ENCODE results near the gene YARS1. TPM values are rescaled to one million over a fixed set of nuclear protein-coding genes. Genes with fewer than 3 reads are reported as not detected.

Gene YARS1
- total and polyA plus RNA-seq, 4 donors, result 31.6 to 94.0 (median 52.6) TPM

DNA sequence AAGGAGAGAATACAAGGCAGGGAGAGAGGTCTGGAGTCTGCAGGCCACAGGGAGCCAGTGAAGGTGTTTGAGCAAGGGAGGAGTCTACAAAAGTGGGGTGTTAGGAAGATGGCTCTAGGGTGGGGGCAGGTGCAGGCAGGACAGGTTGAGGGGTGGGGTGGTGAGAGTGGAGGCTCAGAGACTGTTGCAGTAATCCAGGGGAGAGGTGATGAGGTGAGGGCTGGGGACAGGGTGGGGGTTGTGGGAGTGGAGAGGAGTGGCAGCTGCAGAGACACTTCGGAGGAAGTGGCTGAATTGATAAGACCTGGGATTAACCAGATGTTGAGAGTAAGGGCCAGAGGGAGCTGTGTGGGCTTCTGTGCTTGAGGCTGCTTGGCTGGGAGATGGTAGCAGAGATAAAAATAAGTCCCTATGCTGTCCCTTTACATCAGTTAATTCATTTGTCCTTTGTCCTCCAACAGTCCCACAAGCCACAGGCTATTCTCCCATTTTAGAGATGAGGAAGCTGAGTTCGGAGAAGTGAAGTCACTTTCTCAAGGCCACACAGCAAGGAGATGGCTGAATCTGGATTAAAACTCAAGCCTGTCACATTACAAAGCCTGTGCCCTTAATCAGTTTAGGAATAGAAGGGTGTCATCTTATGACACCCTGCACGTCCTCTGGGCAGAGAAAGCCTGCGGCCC, 59.8 kb downstream of the YARS1 start:
- no peaks in the 10 kb centered on the region for H3K9me3 ChIP-seq (ENCODE audit: control insufficient read depth in 4 of 4, low read length in 3 of 4)
- no peaks in the 10 kb centered on the region for H3K27me3 ChIP-seq (ENCODE audit: control insufficient read depth in 4 of 4, insufficient read depth in 4 of 4, low read length in 3 of 4)
- 87% methylated on average over 4 of the region's 4 CpGs for WGBS
- H3K9ac ChIP-seq (ENCODE audit: low read depth in 1 of 2, low read length in 2 of 2), result no peak overlapping the region
- DNase-seq (ENCODE audit: low spot score), result no peak
- no peak overlapping the region for H3K27ac ChIP-seq (ENCODE audit: low read depth in 1 of 2, low read length in 2 of 2)
- H3K36me3 ChIP-seq (ENCODE audit: control insufficient read depth in 4 of 4, insufficient read depth in 3 of 4, low read depth in 1 of 4, low read length in 3 of 4), result no peaks in the 10 kb centered on the region
- peaks cover 14 to 32% (median 20%) of the 10 kb centered on the region in 4 donors for H3K4me1 ChIP-seq (ENCODE audit: control insufficient read depth in 4 of 4, insufficient read depth in 4 of 4, low read length in 3 of 4)
- TF ChIP-seq, protein P1, sequence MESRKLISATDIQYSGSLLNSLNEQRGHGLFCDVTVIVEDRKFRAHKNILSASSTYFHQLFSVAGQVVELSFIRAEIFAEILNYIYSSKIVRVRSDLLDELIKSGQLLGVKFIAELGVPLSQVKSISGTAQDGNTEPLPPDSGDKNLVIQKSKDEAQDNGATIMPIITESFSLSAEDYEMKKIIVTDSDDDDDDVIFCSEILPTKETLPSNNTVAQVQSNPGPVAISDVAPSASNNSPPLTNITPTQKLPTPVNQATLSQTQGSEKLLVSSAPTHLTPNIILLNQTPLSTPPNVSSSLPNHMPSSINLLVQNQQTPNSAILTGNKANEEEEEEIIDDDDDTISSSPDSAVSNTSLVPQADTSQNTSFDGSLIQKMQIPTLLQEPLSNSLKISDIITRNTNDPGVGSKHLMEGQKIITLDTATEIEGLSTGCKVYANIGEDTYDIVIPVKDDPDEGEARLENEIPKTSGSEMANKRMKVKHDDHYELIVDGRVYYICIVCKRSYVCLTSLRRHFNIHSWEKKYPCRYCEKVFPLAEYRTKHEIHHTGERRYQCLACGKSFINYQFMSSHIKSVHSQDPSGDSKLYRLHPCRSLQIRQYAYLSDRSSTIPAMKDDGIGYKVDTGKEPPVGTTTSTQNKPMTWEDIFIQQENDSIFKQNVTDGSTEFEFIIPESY (IDR thresholded peaks at IDR 0.05), result no peak
- TF ChIP-seq JUND (IDR thresholded peaks at IDR 0.05) (no peak), FOXA2 (IDR thresholded peaks at IDR 0.05) (no peak), RXRA (IDR thresholded peaks at IDR 0.05) (no peak), RAD21 (IDR thresholded peaks at IDR 0.05) (no peak), YY1 (IDR thresholded peaks at IDR 0.05) (no peak), TAF1 (conservative IDR thresholded peaks at IDR 0.05) (no peak), HNF4G (IDR thresholded peaks at IDR 0.05) (no peak), SP1 (IDR thresholded peaks at IDR 0.05) (no peak), NR2F2 (IDR thresholded peaks at IDR 0.05) (no peak), GABPA (IDR thresholded peaks at IDR 0.05 in 1 of 2, conservative IDR thresholded peaks at IDR 0.05 in 1 of 2) (no peak), EGR1 (IDR thresholded peaks at IDR 0.05; ENCODE audit: low read depth in 2 of 2) (no peak), FOXA1 (IDR thresholded peaks at IDR 0.05) (no peak)
- TF ChIP-seq, protein P2, sequence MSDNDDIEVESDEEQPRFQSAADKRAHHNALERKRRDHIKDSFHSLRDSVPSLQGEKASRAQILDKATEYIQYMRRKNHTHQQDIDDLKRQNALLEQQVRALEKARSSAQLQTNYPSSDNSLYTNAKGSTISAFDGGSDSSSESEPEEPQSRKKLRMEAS (IDR thresholded peaks at IDR 0.05), result no peak
- TF ChIP-seq, protein P3, sequence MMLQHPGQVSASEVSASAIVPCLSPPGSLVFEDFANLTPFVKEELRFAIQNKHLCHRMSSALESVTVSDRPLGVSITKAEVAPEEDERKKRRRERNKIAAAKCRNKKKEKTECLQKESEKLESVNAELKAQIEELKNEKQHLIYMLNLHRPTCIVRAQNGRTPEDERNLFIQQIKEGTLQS (IDR thresholded peaks at IDR 0.05), result no peak
- TF ChIP-seq, protein P4, sequence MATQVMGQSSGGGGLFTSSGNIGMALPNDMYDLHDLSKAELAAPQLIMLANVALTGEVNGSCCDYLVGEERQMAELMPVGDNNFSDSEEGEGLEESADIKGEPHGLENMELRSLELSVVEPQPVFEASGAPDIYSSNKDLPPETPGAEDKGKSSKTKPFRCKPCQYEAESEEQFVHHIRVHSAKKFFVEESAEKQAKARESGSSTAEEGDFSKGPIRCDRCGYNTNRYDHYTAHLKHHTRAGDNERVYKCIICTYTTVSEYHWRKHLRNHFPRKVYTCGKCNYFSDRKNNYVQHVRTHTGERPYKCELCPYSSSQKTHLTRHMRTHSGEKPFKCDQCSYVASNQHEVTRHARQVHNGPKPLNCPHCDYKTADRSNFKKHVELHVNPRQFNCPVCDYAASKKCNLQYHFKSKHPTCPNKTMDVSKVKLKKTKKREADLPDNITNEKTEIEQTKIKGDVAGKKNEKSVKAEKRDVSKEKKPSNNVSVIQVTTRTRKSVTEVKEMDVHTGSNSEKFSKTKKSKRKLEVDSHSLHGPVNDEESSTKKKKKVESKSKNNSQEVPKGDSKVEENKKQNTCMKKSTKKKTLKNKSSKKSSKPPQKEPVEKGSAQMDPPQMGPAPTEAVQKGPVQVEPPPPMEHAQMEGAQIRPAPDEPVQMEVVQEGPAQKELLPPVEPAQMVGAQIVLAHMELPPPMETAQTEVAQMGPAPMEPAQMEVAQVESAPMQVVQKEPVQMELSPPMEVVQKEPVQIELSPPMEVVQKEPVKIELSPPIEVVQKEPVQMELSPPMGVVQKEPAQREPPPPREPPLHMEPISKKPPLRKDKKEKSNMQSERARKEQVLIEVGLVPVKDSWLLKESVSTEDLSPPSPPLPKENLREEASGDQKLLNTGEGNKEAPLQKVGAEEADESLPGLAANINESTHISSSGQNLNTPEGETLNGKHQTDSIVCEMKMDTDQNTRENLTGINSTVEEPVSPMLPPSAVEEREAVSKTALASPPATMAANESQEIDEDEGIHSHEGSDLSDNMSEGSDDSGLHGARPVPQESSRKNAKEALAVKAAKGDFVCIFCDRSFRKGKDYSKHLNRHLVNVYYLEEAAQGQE (IDR thresholded peaks at IDR 0.05), result no peak
- TF ChIP-seq, protein P5, sequence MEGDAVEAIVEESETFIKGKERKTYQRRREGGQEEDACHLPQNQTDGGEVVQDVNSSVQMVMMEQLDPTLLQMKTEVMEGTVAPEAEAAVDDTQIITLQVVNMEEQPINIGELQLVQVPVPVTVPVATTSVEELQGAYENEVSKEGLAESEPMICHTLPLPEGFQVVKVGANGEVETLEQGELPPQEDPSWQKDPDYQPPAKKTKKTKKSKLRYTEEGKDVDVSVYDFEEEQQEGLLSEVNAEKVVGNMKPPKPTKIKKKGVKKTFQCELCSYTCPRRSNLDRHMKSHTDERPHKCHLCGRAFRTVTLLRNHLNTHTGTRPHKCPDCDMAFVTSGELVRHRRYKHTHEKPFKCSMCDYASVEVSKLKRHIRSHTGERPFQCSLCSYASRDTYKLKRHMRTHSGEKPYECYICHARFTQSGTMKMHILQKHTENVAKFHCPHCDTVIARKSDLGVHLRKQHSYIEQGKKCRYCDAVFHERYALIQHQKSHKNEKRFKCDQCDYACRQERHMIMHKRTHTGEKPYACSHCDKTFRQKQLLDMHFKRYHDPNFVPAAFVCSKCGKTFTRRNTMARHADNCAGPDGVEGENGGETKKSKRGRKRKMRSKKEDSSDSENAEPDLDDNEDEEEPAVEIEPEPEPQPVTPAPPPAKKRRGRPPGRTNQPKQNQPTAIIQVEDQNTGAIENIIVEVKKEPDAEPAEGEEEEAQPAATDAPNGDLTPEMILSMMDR (IDR thresholded peaks at IDR 0.05; ENCODE audit: low read depth, low read length, missing input control), result no peak
- no peak overlapping the region for H3K4me3 ChIP-seq (ENCODE audit: low read depth in 1 of 3, low read length in 3 of 3)

All from liver (tissue), 9 donors.